Spinal cord (tissue), 10 donors: ENCODE measurements around the gene MYBBP1A. TPM values are rescaled to one million over a fixed set of nuclear protein-coding genes. Genes with fewer than 3 reads are reported as not detected.
"Not testable (repeated sequence)": the region's sequence is repeated elsewhere in the genome, so short reads cannot be mapped to it uniquely, and the experiment has no call there.

ENCODE experiments used
- DNase-seq, 6 donors: peaks; one replicate each; pipeline versions ENCODE4 v3.0.0 to v3.0.0-alpha.2; 2013 to 2015; ENCODE audit warnings: low spot score in 6 of 6, low read depth in 4 of 6
- H3K27ac ChIP-seq: one replicate; pipeline ENCODE4 v1.5.1; 2013; ENCODE audit warnings: low read depth, low read length, control low read depth
- H3K27me3 ChIP-seq: one replicate; pipeline ENCODE4 v1.6.1; 2013; ENCODE audit warnings: low read length; ENCODE audit not compliant: control insufficient read depth, insufficient read depth
- H3K36me3 ChIP-seq: one replicate; pipeline ENCODE4 v1.6.1; 2013; ENCODE audit warnings: low read length; ENCODE audit not compliant: control insufficient read depth, insufficient read depth
- H3K4me1 ChIP-seq: one replicate; pipeline ENCODE4 v1.6.1; 2013; ENCODE audit warnings: low read length; ENCODE audit not compliant: control insufficient read depth, insufficient read depth
- H3K4me3 ChIP-seq: one replicate; pipeline ENCODE4 v1.5.1; 2013; ENCODE audit warnings: low read depth, low read length, control low read depth
- H3K9me3 ChIP-seq: one replicate; pipeline ENCODE4 v1.6.1; 2013; ENCODE audit warnings: low read length; ENCODE audit not compliant: control insufficient read depth, insufficient read depth
- WGBS: methylation state at CpG from one replicate; pipeline ENCODE4 v1.1.5; 2013; ENCODE audit warnings: missing lambda C conversion rate; ENCODE audit not compliant: insufficient coverage; 5-methylcytosine and 5-hydroxymethylcytosine counted together
- polyA plus RNA-seq, 2 donors: library from polyadenylated mRNA; unstranded; fragments of 120-200 nt; gene quantifications; one replicate each; pipeline ENCODE4 v1.2.1, GENCODE V29; 2013; ENCODE audit not compliant: insufficient read length in 2 of 2
- total RNA-seq, 2 donors: library from RNA; depleted of rRNA in 1 of 2; stranded (reverse); fragments of 120-200 nt in 1 of 2; fragments of >200 nt in 1 of 2; gene quantifications; one replicate each; pipeline versions ENCODE4 v1.2.3 to v1.2.4, GENCODE V29; 2013 to 2014
- donor health status: healthy.

MYBBP1A gene
- total and polyA plus RNA-seq, 4 donors = 19.5 to 38.9 (median 33.7) TPM

DNA sequence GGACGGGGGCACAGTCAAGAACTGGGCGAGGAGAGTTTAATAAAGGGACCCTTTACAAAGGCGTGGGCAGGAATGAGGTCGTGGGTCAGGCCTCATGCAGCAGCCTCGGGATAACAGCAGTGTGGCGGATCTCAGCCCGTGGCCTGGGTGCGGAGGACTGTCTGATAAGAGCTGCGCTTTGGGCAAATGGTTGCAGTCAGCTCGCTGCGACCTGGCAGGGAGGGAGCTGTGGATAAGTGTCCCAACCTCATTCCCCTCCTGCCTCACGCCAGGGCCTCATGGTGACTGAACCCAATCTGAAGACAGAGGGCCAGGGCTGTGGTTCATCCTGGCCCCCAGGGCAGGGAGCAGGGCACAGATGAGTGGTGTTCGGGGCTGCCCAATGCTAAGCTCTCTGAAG is 42.8 kb upstream of the MYBBP1A start:
- H3K9me3 ChIP-seq = no peaks in the 10 kb centered on the region
- no peaks in the 10 kb centered on the region for H3K27me3 ChIP-seq
- H3K27ac ChIP-seq = no peak overlapping the region
- whole genome bisulfite sequencing = 70% methylated on average over 13 of the region's 13 CpGs
- H3K4me3 ChIP-seq = no peak overlapping the region
- H3K4me1 ChIP-seq = peaks cover 46% of the 10 kb centered on the region
- H3K36me3 ChIP-seq = peaks cover 30% of the 10 kb centered on the region
- DNase-seq = no peak

DNA sequence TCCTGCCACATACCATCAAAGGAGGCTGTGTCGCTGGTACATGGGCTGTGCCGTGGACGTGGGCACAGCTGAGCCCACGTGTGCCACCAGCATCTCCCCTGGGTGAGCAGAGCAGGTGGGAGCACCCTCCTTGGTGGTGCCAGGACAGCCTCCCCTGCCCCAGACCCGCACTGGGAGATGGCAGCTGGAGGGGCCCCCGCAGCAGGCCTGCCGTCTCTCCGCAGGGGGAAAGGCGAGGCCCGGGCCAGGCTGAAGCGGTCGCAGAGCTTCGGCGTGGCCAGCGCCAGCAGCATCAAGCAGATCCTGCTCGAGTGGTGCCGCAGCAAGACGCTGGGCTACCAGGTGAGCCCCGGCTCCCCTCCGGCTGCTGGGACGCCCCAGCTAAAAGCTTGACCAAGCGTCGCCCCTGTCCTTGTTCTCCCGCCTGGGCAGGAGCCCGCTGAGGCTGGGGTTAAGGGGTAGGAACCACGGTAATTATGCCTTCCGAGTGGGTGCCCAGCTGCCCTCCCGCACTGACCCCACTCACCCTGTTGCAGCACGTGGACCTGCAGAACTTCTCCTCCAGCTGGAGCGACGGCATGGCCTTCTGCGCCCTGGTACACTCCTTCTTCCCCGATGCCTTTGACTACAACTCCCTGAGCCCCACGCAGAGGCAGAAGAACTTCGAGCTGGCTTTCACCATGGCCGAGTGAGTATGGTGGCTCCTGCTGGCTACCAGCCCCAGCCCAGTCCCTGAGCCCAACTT is 41.6 kb upstream of the MYBBP1A start:
- DNase-seq = no peak
- Histone ChIP-seq H3K27ac (no peak overlapping the region), H3K9me3 (no peaks in the 10 kb centered on the region), H3K4me3 (no peak overlapping the region), H3K4me1 (peaks cover 50% of the 10 kb centered on the region), H3K27me3 (no peaks in the 10 kb centered on the region), H3K36me3 (peaks cover 34% of the 10 kb centered on the region)
- 90% methylated on average over 36 of the region's 36 CpGs for WGBS

DNA sequence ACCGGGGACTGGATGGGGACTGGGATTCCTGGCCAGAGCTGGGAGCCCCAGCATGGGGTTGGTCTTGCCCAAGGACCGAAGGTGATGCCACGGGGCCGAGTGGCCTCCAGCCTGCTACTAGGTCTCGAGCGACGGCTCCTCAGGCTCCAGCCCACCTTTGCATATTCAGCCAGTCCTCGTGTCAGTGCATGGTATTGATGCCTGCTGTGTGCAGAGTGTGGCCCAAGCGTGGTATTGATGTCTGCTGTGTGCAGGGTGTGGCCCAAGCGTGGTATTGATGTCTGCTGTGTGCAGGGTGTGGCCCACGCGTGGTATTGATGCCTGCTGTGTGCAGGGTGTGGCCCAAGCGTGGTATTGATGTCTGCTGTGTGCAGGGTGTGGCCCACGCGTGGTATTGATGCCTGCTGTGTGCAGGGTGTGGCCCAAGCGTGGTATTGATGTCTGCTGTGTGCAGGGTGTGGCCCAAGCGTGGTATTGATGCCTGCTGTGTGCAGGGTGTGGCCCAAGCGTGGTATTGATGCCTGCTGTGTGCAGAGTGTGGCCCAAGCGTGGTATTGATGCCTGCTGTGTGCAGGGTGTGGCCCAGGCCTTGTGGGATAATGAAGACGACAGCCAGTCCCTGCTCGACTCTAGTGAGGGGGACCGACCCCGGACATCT is 40.6 kb upstream of the MYBBP1A start:
- DNase-seq, H3K27me3 ChIP-seq, H3K4me3 ChIP-seq, H3K27ac ChIP-seq, H3K9me3 ChIP-seq: not testable (repeated sequence)
- 91% methylated on average over 14 of the region's 23 CpGs for WGBS
- Histone ChIP-seq H3K4me1 (peaks cover 54% of the 10 kb centered on the region), H3K36me3 (peaks cover 34% of the 10 kb centered on the region)

DNA sequence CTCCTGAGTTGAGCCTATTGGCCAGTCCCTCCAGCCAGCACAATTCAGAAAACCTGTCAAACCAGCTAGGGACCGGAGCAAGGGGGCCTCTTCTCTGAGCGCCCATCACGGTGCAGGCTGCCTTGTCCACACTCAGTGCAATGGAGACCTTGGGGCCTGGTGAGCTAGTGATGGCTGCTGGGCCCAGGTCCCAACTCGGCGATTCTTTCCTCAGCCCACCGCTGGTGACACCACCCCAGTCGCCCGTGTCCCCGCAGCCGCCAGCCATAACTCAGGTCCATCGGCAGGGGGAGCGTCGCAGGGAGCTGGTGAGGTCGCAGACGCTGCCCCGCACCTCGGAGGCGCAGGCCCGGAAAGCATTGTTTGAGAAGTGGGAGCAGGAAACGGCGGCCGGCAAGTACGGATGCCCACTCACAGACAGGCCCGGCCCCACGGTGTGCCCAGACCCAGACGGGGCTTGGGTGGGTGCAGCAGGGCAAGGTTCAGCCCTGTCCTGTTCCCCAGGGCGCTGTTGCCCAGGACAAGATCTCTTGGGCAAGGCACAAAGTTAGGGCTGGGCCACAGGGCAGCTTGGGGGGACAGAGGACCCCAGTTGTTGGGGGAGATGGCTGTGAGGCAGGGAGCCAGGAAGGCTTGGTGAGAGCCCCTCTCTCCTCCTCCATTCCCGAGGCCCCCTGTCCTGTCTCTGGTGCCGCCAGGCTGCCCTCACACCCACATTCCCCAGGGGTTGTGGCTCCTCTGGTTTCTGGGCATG is 39.9 kb upstream of the MYBBP1A start:
- Histone ChIP-seq H3K4me1 (peaks cover 48% of the 10 kb centered on the region), H3K27ac (no peak overlapping the region), H3K4me3 (no peak overlapping the region), H3K9me3 (no peaks in the 10 kb centered on the region), H3K27me3 (no peaks in the 10 kb centered on the region), H3K36me3 (peaks cover 32% of the 10 kb centered on the region)
- DNase-seq = peak in 2 of 6 donors; percentile 28 to 40
- WGBS = 27% methylated on average over 26 of the region's 29 CpGs

DNA sequence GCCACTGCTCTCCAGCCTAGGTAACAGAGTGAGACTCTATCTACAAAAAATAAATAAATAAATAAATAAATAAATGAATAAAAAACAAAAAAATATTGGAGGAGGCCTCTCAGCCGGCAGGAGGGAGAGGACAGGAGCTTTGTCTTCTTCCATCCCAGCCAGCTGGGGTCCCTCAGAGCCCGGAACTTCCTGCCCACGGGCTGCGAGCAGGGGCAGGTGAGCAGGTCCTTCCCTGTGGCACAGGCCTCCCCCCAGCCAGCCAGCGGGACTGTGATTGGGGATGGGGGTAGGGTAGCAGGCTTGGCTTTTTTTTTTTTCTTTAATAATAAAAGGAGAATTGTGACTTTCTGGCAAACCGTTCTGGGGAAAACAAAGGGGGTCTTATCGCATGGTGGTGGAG is 39.2 kb upstream of the MYBBP1A start:
- no peak for DNase-seq
- Histone ChIP-seq H3K36me3 (peaks cover 28% of the 10 kb centered on the region), H3K4me3 (no peak overlapping the region), H3K4me1 (peaks cover 41% of the 10 kb centered on the region), H3K9me3 (no peaks in the 10 kb centered on the region), H3K27ac (no peak overlapping the region), H3K27me3 (no peaks in the 10 kb centered on the region)
- WGBS = 100% methylated on average over 2 of the region's 7 CpGs

DNA sequence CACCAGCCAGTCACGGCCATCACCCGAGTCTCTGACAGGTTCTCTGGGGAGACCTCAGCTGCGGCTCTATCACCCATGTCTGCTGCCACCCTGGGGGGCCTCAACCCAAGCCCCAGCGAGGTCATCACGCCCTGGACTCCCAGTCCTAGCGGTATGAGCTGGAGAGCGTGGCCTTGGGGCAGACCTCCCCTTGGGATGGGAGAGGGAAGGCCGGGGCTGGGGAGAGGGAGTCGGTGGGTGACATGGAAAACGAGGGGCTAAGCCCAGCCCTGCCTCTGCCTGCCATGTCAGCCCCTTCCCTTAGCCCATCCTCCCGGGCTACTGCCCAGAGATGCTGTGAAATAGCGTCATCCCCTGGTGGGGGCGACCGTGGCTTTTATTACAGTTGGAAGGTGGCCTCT is 37.8 kb upstream of the MYBBP1A start:
- H3K9me3 ChIP-seq = no peaks in the 10 kb centered on the region
- H3K36me3 ChIP-seq = peaks cover 26% of the 10 kb centered on the region
- DNase-seq = no peak
- WGBS = 81% methylated on average over 10 of the region's 14 CpGs
- no peaks in the 10 kb centered on the region for H3K27me3 ChIP-seq
- peaks cover 30% of the 10 kb centered on the region for H3K4me1 ChIP-seq
- no peak overlapping the region for H3K27ac ChIP-seq
- H3K4me3 ChIP-seq = no peak overlapping the region

DNA sequence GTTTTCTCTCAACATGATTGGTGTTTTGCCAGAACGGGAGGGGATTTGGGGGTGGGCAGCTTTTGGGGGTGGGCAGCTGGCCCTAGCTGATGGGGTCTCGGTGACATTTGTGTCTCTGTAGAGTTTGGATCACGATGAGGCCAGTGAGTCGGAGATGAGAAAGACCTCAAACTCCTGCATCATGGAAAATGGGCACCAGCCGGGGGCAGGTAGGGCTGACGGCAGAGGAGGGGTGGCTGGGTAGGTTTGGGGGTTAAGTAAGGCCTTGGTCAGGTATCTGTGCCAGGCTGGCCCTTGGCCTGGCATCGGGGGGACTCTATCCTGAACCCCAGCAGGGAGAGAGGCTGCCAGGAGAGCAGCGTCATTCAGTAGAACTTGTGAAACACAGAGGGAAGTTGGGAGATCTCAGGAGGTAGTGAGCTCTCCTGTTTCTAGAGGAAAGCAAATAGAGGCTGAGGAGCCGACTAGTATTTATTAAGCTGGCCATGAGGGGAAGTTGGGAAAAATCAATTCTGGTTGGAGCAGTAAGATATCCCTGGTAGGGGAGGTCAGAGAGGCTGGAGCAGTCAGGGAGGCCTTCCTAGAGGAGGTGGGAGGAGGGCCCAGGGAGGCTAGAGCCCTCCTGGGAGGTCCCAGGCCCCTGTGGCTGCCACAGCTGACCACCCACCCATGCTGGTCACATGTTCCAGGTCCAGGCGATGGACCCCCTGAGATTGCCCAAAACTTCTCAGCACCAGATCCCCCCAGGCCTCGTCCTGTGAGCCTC is 37.2 kb upstream of the MYBBP1A start:
- 87% methylated on average over 11 of the region's 11 CpGs for WGBS

DNA sequence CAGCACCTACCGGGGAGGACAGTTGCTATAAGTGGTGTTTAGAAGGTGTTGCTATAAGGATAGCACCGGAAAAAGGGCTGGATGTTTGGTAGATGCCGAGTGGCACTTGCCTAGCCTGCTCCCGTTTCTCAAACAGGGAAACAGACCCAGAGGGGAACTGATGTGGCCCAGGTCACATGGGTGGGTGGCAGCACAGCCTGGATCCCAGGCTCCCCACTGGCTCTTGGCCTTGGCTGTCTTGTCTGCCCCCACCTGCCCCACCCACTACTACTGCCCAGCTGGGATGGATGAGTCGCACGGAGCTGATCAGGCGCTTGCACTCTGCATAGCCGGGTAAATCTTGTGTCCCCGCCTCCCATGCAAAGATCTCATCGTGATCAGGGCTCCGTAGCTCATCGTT is 36.3 kb upstream of the MYBBP1A start:
- Histone ChIP-seq H3K36me3 (peaks cover 17% of the 10 kb centered on the region), H3K27me3 (no peaks in the 10 kb centered on the region), H3K27ac (no peak overlapping the region), H3K4me1 (peaks cover 28% of the 10 kb centered on the region), H3K4me3 (no peak overlapping the region), H3K9me3 (no peaks in the 10 kb centered on the region)
- no peak for DNase-seq
- 82% methylated on average over 12 of the region's 12 CpGs for WGBS

More for the DNA sequence above, 37.2 kb upstream of the MYBBP1A start:
- Histone ChIP-seq H3K36me3 (peaks cover 26% of the 10 kb centered on the region), H3K9me3 (no peaks in the 10 kb centered on the region), H3K27me3 (no peaks in the 10 kb centered on the region), H3K27ac (no peak overlapping the region), H3K4me3 (no peak overlapping the region), H3K4me1 (peaks cover 28% of the 10 kb centered on the region)
- DNase-seq = no peak

DNA sequence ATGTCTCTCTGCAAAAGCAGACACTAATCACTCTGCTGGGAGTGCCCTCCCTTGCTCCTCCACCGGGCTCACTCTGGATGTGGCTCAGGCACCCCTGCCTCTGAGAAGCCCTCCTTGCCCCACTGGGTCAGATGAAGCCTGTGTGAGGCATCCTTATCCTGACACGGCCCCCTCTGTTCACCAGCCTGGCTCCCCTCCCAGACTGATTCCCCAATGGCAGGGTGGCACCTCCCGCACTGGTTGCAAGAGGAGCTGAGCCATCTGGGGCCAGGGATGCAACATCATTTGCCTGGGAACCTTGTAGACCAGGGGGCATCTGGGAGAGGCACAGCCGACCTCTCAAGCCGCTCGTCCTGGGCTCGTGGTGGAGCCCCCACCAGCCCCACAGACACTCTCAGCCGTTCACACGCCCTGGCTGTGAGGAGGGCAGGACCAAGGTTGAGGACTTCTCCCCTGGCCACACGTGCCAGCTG is 35.8 kb upstream of the MYBBP1A start:
- Histone ChIP-seq H3K4me3 (no peak overlapping the region), H3K36me3 (peaks cover 16% of the 10 kb centered on the region), H3K9me3 (no peaks in the 10 kb centered on the region), H3K27me3 (no peaks in the 10 kb centered on the region), H3K27ac (no peak overlapping the region), H3K4me1 (peaks cover 28% of the 10 kb centered on the region)
- WGBS = 75% methylated on average over 10 of the region's 10 CpGs
- no peak for DNase-seq
